GM18870 (cell line): ENCODE results near the gene STOX2.

Experiments
- ATAC-seq: cut with Tn5 transposase; IDR thresholded peaks from one replicate; pipeline ENCODE4 v1.9.1; 2021; ENCODE audit warnings: moderate library complexity; ENCODE audit not compliant: unreplicated experiment

STOX2 gene

GRCh38 chr4:184062769-184063168 is 157.7 kb downstream of the STOX2 start:
- no peak for ATAC-seq

DNA sequence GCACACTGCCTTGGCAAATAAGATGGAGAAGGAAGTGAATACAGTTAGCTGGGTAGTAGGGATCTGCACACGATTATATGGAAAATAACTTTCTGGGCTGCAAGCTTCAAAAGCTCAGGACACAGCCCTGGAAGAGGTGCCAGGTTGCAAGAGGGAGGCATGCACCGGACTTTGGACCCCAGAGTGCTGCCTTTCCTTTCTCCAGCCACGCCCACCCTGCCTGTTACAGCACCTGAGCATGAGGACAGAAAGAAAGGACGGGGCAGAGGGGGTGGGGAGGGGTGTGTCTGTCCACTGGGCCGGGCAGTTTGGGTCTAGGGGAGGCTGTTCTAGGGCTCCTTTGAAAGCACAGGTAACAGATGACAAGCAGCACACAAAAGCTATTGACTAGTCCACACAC is 159.8 kb downstream of the STOX2 start:
- ATAC-seq: no peak

DNA sequence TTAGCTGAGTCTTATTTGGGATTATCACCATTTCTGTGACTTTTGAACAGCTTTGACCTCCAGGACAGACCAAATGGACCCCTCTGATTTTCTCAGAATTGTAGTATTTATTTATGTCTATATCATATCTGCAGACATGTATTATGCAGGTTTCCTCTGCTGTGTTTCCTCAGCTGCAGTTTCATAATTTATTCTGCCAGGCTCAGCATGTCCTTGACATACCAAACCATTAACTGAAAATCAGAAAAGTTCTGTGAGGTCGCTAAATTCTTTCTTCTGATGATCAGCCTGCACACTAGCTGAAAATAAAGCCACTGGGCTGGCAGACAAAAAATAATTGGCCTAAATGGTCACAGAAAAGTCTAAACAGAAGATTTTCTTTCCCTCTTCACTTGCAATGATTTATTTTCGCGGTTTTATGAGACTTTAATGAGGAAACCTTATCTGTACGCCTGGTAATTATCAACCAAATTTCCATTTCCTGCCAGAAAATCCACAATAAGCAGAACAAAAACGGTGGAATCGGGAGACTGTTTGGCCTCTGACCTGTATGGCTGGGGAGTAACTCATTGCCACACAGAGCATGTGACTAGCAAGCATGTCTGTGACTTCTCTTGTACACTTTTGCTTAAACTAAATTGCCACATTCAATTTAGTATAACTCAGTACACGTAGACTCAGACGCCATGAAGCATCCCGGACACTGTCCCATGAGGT is 161.6 kb downstream of the STOX2 start:
- no peak for ATAC-seq

GRCh38 chr4:184067931-184068554 is 162.9 kb downstream of the STOX2 start:
- ATAC-seq: no peak
